Pancreas (tissue), 10 donors: ENCODE measurements around the gene PRDM12. TPM values are rescaled to one million over a fixed set of nuclear protein-coding genes. Genes with fewer than 3 reads are reported as not detected.

Experiments
- ATAC-seq, 4 donors: fragments of 200-7000 bp; cut with Tn5 transposase; one replicate each; pipeline versions ENCODE4 v1.8.0 to v1.9.1; 2020; ENCODE audit warnings: mild to moderate bottlenecking in 4 of 4, moderate library complexity in 4 of 4
- DNase-seq, 6 donors: peaks; one replicate each; pipeline ENCODE4 v3.0.0-alpha.2; 2020
- FAIRE-seq: peaks from 2 replicates; lab custom pipeline; 2012; peaks lifted over from hg19 to GRCh38; lab: Jason Lieb, UNC
- H3K27ac ChIP-seq, 4 donors: fragments of 200-600 bp; sonication (generic); 1 replicate in 3 of 4; 2 replicates in 1 of 4; pipeline versions ENCODE4 v1.5.0 to v1.8.0; 2020
- H3K27me3 ChIP-seq, 4 donors: fragments of 200-600 bp; one replicate each; pipeline ENCODE4 v1.8.0; 2021
- H3K36me3 ChIP-seq, 3 donors: fragments of 200-600 bp; sonication (generic) in 1 of 3; one replicate each; pipeline versions ENCODE4 v1.5.0 to v1.8.0; 2020 to 2021
- H3K4me1 ChIP-seq, 3 donors: fragments of 200-600 bp; one replicate each; pipeline ENCODE4 v1.8.0; 2021
- H3K4me3 ChIP-seq, 4 donors: fragments of 200-600 bp; sonication (generic) in 2 of 4; one replicate each; pipeline versions ENCODE4 v1.5.0 to v1.8.0; 2020 to 2021
- H3K9me3 ChIP-seq, 4 donors: fragments of 200-600 bp; one replicate each; pipeline ENCODE4 v1.8.0; 2021
- CTCF ChIP-seq, 4 donors: fragments of 200-600 bp; sonication (generic) in 3 of 4; IDR thresholded peaks; one replicate each; pipeline versions ENCODE4 v1.5.0 to v1.8.0; 2021; ENCODE audit warnings: antibody characterized with exemption in 4 of 4
- WGBS, 2 donors: extraction: QIAGEN DNeasy Blood & Tissue Kit; methylation state at CpG; one replicate each; pipeline ENCODE4 v1.1.7; 2013; 5-methylcytosine and 5-hydroxymethylcytosine counted together
- intact Hi-C, 3 donors: fragments of 100-400 bp; cut with DNase I; formaldehyde crosslinking; loops; one replicate each; pipeline versions ENCODE4 v1.11.1 to v1.14.2; 2022
- polyA plus RNA-seq, 2 donors: library from polyadenylated mRNA; stranded (reverse); fragments of 200-250 nt; gene quantifications; one replicate each; pipeline ENCODE4 v1.2.3, GENCODE V29; 2013
- total RNA-seq, 6 donors: library from RNA; stranded (reverse); fragmentation: NEBNext Ultra II Directional in 4 of 6; extraction: Animal tissue kit (Norgen Biotek cat#: 25700) in 4 of 6; gene quantifications; one replicate each; pipeline versions ENCODE4 v1.2.1 to v1.2.4, GENCODE V29; 2021 to 2023
- donor health status: healthy with polysubstance abuse.
- donor health status: DM: no; HTN: no; CAD: no; lungs with moderate emphysema.
- donor health status: DM: no; HTN: no; CAD: no.
- donor health status: control.
- donor health status: control.
- donor health status: Bipolar disorder and iron deficiency.
- donor health status: DM: yes; HTN: yes; CAD: no.
- donor health status: DM: no; HTN: no; CAD: no.
- donor health status: DM: no; HTN: no; CAD: no.
- donor health status: DM: yes; HTN: yes; CAD: no.

Gene PRDM12
- total and polyA plus RNA-seq, 8 donors = 0.02 to 0.06 (median 0.06) TPM; not detected in 5

- Histone ChIP-seq H3K9me3 (no peaks in the 10 kb centered on the region), H3K4me3 (no peak overlapping the region), H3K27ac (no peak overlapping the region), H3K27me3 (peaks cover 0 to 18% (median 7%) of the 10 kb centered on the region in 4 donors), H3K4me1 (peaks cover 0 to 8% (median 0%) of the 10 kb centered on the region in 3 donors), H3K36me3 (no peaks in the 10 kb centered on the region)
- 74 to 78% methylated on average over 4 of the region's 4 CpGs for WGBS, 2 donors
- intact Hi-C loops = loop anchor here in 1 of 3 donors (10.0 kb wide), 1 partner anchor 195 kb away; no protein-coding TSS in a partner anchor
- TF ChIP-seq CTCF (IDR thresholded peaks at IDR 0.05) = no peak
- ATAC-seq (no peak), DNase-seq (no peak), FAIRE-seq (no peak)
Observed at GRCh38 chr9:130669965-130670364, 5.6 kb downstream of the PRDM12 start.

GRCh38 chr9:130670644-130671043 is 6.2 kb downstream of the PRDM12 start:
- WGBS, 2 donors = 78 to 88% methylated on average over 6 of the region's 6 CpGs
- FAIRE-seq (no peak), ATAC-seq (no peak), DNase-seq (no peak)
- Histone ChIP-seq H3K4me1 (peaks cover 0 to 3% (median 0%) of the 10 kb centered on the region in 3 donors), H3K4me3 (no peak overlapping the region), H3K9me3 (no peaks in the 10 kb centered on the region), H3K27me3 (peaks cover 0 to 13% (median 6%) of the 10 kb centered on the region in 4 donors), H3K36me3 (no peaks in the 10 kb centered on the region), H3K27ac (no peak overlapping the region)
- TF ChIP-seq CTCF (IDR thresholded peaks at IDR 0.05) = no peak
- intact Hi-C loops = loop anchor here in 1 of 3 donors (10.0 kb wide), 1 partner anchor 196 kb away; no protein-coding TSS in a partner anchor

- no peak overlapping the region for H3K4me3 ChIP-seq
- DNase-seq (no peak), FAIRE-seq (no peak), ATAC-seq (no peak)
- intact Hi-C loops = loop anchor here in 1 of 3 donors (10.0 kb wide), 1 partner anchor 198 kb away; no protein-coding TSS in a partner anchor
- H3K27ac ChIP-seq = no peak overlapping the region
- H3K36me3 ChIP-seq = no peaks in the 10 kb centered on the region
- no peak for TF ChIP-seq CTCF (IDR thresholded peaks at IDR 0.05)
- H3K4me1 ChIP-seq = no peaks in the 10 kb centered on the region
- WGBS, 2 donors = 80 to 87% methylated on average over 8 of the region's 8 CpGs
- no peaks in the 10 kb centered on the region for H3K9me3 ChIP-seq
- no peaks in the 10 kb centered on the region for H3K27me3 ChIP-seq
Observed at GRCh38 chr9:130672466-130672865, 8.1 kb downstream of the PRDM12 start.

GRCh38 chr9:130672933-130673615 is 8.7 kb downstream of the PRDM12 start:
- no peak for FAIRE-seq
- H3K36me3 ChIP-seq = no peaks in the 10 kb centered on the region
- WGBS, 2 donors = 75 to 80% methylated on average over 12 of the region's 12 CpGs

More at GRCh38 chr9:130672933-130673615, 8.7 kb downstream of the PRDM12 start:
- H3K4me1 ChIP-seq = no peaks in the 10 kb centered on the region
- no peaks in the 10 kb centered on the region for H3K27me3 ChIP-seq
- no peak overlapping the region for H3K27ac ChIP-seq
- H3K4me3 ChIP-seq = no peak overlapping the region
- no peak for DNase-seq
- no peak for ATAC-seq
- no peak for TF ChIP-seq CTCF (IDR thresholded peaks at IDR 0.05)
- intact Hi-C loops = loop anchor here in 1 of 3 donors (10.0 kb wide), 1 partner anchor 198 kb away; no protein-coding TSS in a partner anchor
- no peaks in the 10 kb centered on the region for H3K9me3 ChIP-seq
